ENCODE results near the gene ELK4. TPM values are rescaled to one million over a fixed set of nuclear protein-coding genes. Genes with fewer than 3 reads are reported as not detected.

The ELK4 gene
- total and polyA plus RNA-seq, 9 donors: 11.8 to 19.4 (median 16.0) TPM

DNA sequence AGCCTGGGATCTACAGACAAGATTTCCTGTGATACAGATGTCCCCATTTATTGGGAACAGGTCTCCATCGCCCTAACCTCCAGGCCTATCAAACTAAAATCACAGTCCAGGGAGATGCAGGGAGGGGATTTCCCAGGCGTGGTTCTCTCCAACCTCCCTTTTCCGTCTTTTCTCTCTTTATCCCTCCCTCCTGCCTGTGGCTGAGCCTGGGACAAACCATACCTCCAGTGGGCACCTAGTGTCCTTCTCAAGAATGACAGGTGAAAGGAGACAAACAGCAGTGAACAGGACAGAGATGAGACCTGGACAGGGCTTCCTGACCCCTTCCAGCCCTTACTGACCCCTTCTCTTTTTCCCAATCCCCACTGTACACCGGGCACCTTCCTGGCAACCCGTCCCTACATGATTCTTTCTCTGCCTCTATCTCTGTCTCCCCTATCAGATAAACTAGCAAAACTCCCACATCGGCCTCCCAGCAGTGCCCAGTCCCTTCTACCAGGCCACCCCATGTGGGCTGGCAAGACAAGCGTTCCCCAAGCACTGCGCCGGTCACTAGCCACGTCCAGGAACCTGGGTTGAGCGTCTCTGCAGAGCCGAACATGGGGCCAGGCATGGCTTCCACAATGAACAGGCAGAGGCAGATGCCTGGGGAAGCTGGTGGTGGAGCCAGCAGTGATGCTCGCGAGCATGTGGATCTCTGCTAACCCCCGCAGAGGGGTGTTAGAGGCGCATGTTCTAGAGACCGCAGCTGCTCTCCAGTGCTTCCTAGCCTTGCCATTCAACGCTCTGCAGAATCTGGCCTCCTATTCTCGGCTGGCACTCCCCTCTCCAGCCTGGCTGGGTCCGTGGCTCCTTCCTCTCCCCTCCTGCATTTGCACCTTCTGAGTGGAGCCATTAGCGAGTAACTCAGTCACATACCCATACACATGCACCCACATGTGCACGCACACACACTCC is 54.7 kb downstream of the ELK4 start:
- DNase-seq: no peak
- H3K27me3 ChIP-seq (ENCODE audit: control insufficient read depth, insufficient read depth, low read length): peaks cover 33% of the 10 kb centered on the region
- no peaks in the 10 kb centered on the region for H3K36me3 ChIP-seq (ENCODE audit: control insufficient read depth, insufficient read depth, low read length)
- peaks cover 2% of the 10 kb centered on the region for H3K4me1 ChIP-seq (ENCODE audit: control insufficient read depth, insufficient read depth, low read length)
- no peak overlapping the region for H3K27ac ChIP-seq (ENCODE audit: low read length)
- no peaks in the 10 kb centered on the region for H3K9me3 ChIP-seq (replicated peaks; ENCODE audit: control insufficient read depth, low read depth, low read length)
- 58% methylated on average over 20 of the region's 22 CpGs for WGBS (ENCODE audit: insufficient coverage)
- H3K4me3 ChIP-seq (ENCODE audit: low read length): no peak overlapping the region

DNA sequence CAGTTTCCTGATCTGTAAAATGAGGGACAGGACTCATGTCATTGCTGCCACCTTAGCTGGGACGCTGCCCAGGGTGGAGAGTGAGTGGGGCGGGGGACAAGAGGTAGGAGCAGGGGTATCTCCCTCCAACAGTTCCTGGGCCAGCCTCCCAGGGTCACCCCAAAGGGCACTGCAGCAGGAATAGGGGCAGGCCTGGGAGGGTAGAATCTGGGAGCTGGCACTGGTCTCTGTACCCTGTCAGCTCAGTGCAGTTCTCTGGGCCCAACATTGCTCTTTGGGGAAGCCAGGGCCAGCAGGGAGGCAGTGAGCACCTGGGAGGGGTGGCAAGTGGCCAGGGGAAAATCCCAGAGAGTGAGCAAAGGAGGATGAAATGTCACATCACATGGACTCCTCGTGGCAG is 55.8 kb downstream of the ELK4 start:
- Histone ChIP-seq H3K4me3 (ENCODE audit: low read length) (no peak overlapping the region), H3K36me3 (ENCODE audit: control insufficient read depth, insufficient read depth, low read length) (no peaks in the 10 kb centered on the region), H3K9me3 (replicated peaks; ENCODE audit: control insufficient read depth, low read depth, low read length) (no peaks in the 10 kb centered on the region), H3K4me1 (ENCODE audit: control insufficient read depth, insufficient read depth, low read length) (peaks cover 2% of the 10 kb centered on the region), H3K27me3 (ENCODE audit: control insufficient read depth, insufficient read depth, low read length) (peaks cover 41% of the 10 kb centered on the region), H3K27ac (ENCODE audit: low read length) (no peak overlapping the region)
- DNase-seq: no peak
- WGBS (ENCODE audit: insufficient coverage): 50% methylated on average over 1 of the region's 3 CpGs

GRCh38 chr1:205575294-205575885 is 56.4 kb downstream of the ELK4 start:
- H3K4me1 ChIP-seq (ENCODE audit: control insufficient read depth, insufficient read depth, low read length): peaks cover 2% of the 10 kb centered on the region
- no peak for DNase-seq
- no CpG with 5 or more reads among the region's 1 CpG for WGBS (ENCODE audit: insufficient coverage)

DNA sequence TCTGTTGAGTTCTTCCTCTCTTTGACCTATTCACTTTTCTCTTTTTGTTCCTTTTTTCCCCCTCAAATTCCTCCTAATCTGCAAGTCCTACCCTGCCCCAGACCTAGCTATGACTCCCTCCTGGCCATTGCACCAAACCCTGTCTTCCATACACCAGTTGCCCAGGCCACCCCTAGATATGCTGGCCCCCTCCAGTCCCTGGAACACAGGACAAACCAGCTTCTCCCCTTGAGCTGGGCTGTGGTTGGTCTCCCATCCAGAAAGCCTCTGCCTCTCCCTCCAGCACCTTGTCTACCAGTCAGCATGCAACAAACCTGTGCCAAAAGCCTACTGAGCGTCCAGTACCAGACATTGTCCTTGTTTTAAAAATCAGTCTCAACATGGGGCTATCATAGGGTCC is 59.4 kb downstream of the ELK4 start:
- H3K4me3 ChIP-seq (ENCODE audit: low read length): no peak overlapping the region
- H3K9me3 ChIP-seq (replicated peaks; ENCODE audit: control insufficient read depth, low read depth, low read length): no peaks in the 10 kb centered on the region
- peaks cover 56% of the 10 kb centered on the region for H3K27me3 ChIP-seq (ENCODE audit: control insufficient read depth, insufficient read depth, low read length)
- no peak for DNase-seq
- WGBS (ENCODE audit: insufficient coverage): 91% methylated on average over 1 of the region's 1 CpG
- no peaks in the 10 kb centered on the region for H3K36me3 ChIP-seq (ENCODE audit: control insufficient read depth, insufficient read depth, low read length)
- no peak overlapping the region for H3K27ac ChIP-seq (ENCODE audit: low read length)
- peaks cover 7% of the 10 kb centered on the region for H3K4me1 ChIP-seq (ENCODE audit: control insufficient read depth, insufficient read depth, low read length)

More at GRCh38 chr1:205575294-205575885, 56.4 kb downstream of the ELK4 start:
- peaks cover 44% of the 10 kb centered on the region for H3K27me3 ChIP-seq (ENCODE audit: control insufficient read depth, insufficient read depth, low read length)
- no peak overlapping the region for H3K27ac ChIP-seq (ENCODE audit: low read length)
- no peaks in the 10 kb centered on the region for H3K9me3 ChIP-seq (replicated peaks; ENCODE audit: control insufficient read depth, low read depth, low read length)
- H3K4me3 ChIP-seq (ENCODE audit: low read length): no peak overlapping the region
- H3K36me3 ChIP-seq (ENCODE audit: control insufficient read depth, insufficient read depth, low read length): no peaks in the 10 kb centered on the region

DNA sequence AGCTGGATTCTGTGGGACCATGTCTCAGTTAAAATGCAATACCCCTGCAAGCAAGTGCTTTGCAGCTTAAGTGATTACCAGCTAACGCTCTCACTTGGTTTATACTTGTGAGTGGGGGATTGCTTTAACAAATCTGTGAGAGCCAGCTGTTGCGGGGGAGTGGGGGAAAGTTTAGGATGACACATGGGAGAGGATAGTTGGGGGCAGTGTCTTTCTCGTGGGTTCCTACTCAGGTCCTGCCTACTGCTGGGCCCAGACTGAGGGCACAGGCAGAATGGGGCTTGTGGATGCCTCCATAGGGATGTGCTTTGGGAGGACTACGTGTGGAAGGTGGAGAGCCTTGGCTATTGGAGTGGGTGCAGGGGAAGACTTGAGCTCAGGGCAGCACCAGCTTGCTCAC is 60.1 kb downstream of the ELK4 start:
- H3K27ac ChIP-seq (ENCODE audit: low read length): no peak overlapping the region
- no peak overlapping the region for H3K4me3 ChIP-seq (ENCODE audit: low read length)
- H3K36me3 ChIP-seq (ENCODE audit: control insufficient read depth, insufficient read depth, low read length): no peaks in the 10 kb centered on the region
- 29% methylated on average over 2 of the region's 4 CpGs for WGBS (ENCODE audit: insufficient coverage)
- DNase-seq: no peak
- H3K4me1 ChIP-seq (ENCODE audit: control insufficient read depth, insufficient read depth, low read length): peaks cover 6% of the 10 kb centered on the region
- H3K27me3 ChIP-seq (ENCODE audit: control insufficient read depth, insufficient read depth, low read length): peaks cover 57% of the 10 kb centered on the region
- no peaks in the 10 kb centered on the region for H3K9me3 ChIP-seq (replicated peaks; ENCODE audit: control insufficient read depth, low read depth, low read length)

GRCh38 chr1:205570796-205571537 is 60.8 kb downstream of the ELK4 start:
- Histone ChIP-seq H3K36me3 (ENCODE audit: control insufficient read depth, insufficient read depth, low read length) (no peaks in the 10 kb centered on the region), H3K4me1 (ENCODE audit: control insufficient read depth, insufficient read depth, low read length) (peaks cover 6% of the 10 kb centered on the region), H3K27ac (ENCODE audit: low read length) (no peak overlapping the region), H3K27me3 (ENCODE audit: control insufficient read depth, insufficient read depth, low read length) (peaks cover 58% of the 10 kb centered on the region), H3K4me3 (ENCODE audit: low read length) (no peak overlapping the region), H3K9me3 (replicated peaks; ENCODE audit: control insufficient read depth, low read depth, low read length) (no peaks in the 10 kb centered on the region)
- no CpG with 5 or more reads among the region's 2 CpGs for WGBS (ENCODE audit: insufficient coverage)
- no peak for DNase-seq

DNA sequence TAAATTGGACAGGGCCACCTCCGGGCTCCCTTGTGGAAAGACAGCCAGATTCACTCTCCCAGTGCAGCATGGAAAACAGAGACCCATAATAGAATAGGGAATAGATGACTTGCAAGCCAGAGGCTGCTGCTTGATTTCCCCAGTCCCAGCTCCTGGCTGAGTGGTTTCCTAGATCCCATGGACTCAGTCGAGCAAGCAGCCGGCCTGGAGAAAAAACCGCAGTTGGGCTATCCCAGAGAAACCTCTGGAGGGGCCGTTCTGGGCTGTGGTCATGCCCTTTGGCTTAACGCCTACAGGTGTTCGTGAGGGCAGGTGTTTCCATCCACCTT is 61.7 kb downstream of the ELK4 start:
- Histone ChIP-seq H3K36me3 (ENCODE audit: control insufficient read depth, insufficient read depth, low read length) (no peaks in the 10 kb centered on the region), H3K27me3 (ENCODE audit: control insufficient read depth, insufficient read depth, low read length) (peaks cover 59% of the 10 kb centered on the region), H3K9me3 (replicated peaks; ENCODE audit: control insufficient read depth, low read depth, low read length) (no peaks in the 10 kb centered on the region), H3K4me3 (ENCODE audit: low read length) (no peak overlapping the region), H3K4me1 (ENCODE audit: control insufficient read depth, insufficient read depth, low read length) (peaks cover 6% of the 10 kb centered on the region), H3K27ac (ENCODE audit: low read length) (no peak overlapping the region)
- no peak for DNase-seq
- WGBS (ENCODE audit: insufficient coverage): 44% methylated on average over 6 of the region's 7 CpGs

DNA sequence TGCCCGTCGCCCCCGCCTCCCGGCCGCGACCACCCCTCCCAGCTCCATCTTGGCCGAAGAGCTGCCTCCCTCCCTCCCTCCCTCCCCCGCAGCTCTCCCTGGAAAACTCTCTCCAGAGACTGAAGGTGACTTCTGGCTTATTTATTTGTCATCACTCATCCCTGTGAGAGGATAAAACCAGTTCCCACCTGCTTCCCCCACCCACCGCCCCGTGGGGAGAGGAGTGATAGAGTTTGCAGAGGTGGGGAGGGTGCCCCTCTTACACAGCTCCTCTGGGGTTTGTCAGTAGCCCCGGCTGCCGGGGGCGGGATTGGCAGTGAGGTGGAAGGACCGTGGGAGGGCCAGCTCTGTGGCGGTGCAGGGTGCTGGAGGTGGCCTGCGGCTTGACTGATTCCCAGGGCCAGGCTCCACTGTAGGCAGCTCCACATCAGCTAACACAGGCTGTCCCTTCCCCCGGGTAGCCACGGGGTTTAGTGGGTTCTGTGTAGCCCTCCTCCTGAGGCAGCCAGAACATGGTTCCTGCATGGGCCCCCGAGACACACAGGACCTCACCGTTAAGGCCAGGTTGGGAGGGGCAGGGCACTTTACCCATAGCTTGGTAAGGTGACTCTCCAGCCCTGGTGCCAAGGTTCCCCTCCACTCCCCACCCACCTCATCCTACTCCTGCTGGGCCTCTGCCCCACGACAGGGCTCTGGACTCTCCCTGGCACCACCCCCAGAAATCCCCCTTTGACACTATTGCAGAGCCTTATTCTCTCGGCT is 62.2 kb downstream of the ELK4 start:
- peaks cover 56% of the 10 kb centered on the region for H3K27me3 ChIP-seq (ENCODE audit: control insufficient read depth, insufficient read depth, low read length)
- no peaks in the 10 kb centered on the region for H3K36me3 ChIP-seq (ENCODE audit: control insufficient read depth, insufficient read depth, low read length)
- H3K4me1 ChIP-seq (ENCODE audit: control insufficient read depth, insufficient read depth, low read length): peaks cover 6% of the 10 kb centered on the region
- 16% methylated on average over 9 of the region's 22 CpGs for WGBS (ENCODE audit: insufficient coverage)
- H3K27ac ChIP-seq (ENCODE audit: low read length): no peak overlapping the region
- no peaks in the 10 kb centered on the region for H3K9me3 ChIP-seq (replicated peaks; ENCODE audit: control insufficient read depth, low read depth, low read length)
- no peak for DNase-seq
- no peak overlapping the region for H3K4me3 ChIP-seq (ENCODE audit: low read length)

- 1% methylated on average over 71 of the region's 90 CpGs for WGBS (ENCODE audit: insufficient coverage)
- Histone ChIP-seq H3K9me3 (replicated peaks; ENCODE audit: control insufficient read depth, low read depth, low read length) (no peaks in the 10 kb centered on the region), H3K4me3 (ENCODE audit: low read length) (no peak overlapping the region), H3K27ac (ENCODE audit: low read length) (no peak overlapping the region), H3K27me3 (ENCODE audit: control insufficient read depth, insufficient read depth, low read length) (peaks cover 63% of the 10 kb centered on the region), H3K36me3 (ENCODE audit: control insufficient read depth, insufficient read depth, low read length) (no peaks in the 10 kb centered on the region), H3K4me1 (ENCODE audit: control insufficient read depth, insufficient read depth, low read length) (peaks cover 6% of the 10 kb centered on the region)
- DNase-seq: no peak
Observed at GRCh38 chr1:205568469-205569361, 63.1 kb downstream of the ELK4 start.

Data from muscle of leg (tissue), 11 donors.